Smooth muscle cell of the pulmonary artery (primary cell): ENCODE measurements around the gene ANGPTL7. TPM values are rescaled to one million over a fixed set of nuclear protein-coding genes. Genes with fewer than 3 reads are reported as not detected.

Experiments
- total RNA-seq: library from RNA; depleted of rRNA; stranded (reverse); fragments of >200 nt; gene quantifications from 2 replicates; pipeline ENCODE4 v1.2.3, GENCODE V29; 2014

Gene ANGPTL7, protein sequence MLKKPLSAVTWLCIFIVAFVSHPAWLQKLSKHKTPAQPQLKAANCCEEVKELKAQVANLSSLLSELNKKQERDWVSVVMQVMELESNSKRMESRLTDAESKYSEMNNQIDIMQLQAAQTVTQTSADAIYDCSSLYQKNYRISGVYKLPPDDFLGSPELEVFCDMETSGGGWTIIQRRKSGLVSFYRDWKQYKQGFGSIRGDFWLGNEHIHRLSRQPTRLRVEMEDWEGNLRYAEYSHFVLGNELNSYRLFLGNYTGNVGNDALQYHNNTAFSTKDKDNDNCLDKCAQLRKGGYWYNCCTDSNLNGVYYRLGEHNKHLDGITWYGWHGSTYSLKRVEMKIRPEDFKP
- total RNA-seq, result not detected in 2 replicates

GRCh38 chr1:11188858-11189451 lies at the start of gene ANGPTL7:
TSS of gene ANGPTL7 (plus strand) at chr1:11189355. CDS start at chr1:11189580, 225 bp downstream.

Other genes starting within 250 kb of the ANGPTL7 start
- 53.5 and 78.4 TPM in 2 replicates for gene TARDBP, start 176.7 kb upstream of the ANGPTL7 start, total RNA-seq
- not detected in 2 replicates for gene MASP2, start 142.1 kb upstream of the ANGPTL7 start, total RNA-seq
- 37.7 and 57.2 TPM in 2 replicates for gene SRM, start 129.3 kb upstream of the ANGPTL7 start, total RNA-seq
- gene EXOSC10, start 89.5 kb upstream of the ANGPTL7 start, total RNA-seq, result 32.3 and 40.5 TPM in 2 replicates
- gene MTOR, start 73.2 kb downstream of the ANGPTL7 start, total RNA-seq, result 36.8 and 53.6 TPM in 2 replicates
- gene UBIAD1, start 83.8 kb downstream of the ANGPTL7 start, total RNA-seq, result 8.1 and 8.6 TPM in 2 replicates